ENCODE results near the gene TBX6. TPM values are rescaled to one million over a fixed set of nuclear protein-coding genes. Genes with fewer than 3 reads are reported as not detected.

Gene TBX6
- polyA plus RNA-seq, 1 donor from 2014 or later = not detected

GRCh38 chr16:30104090-30104489, 12.4 kb upstream of the TBX6 start:
- H3K36me3 ChIP-seq (ENCODE audit: insufficient read depth, low read length) = peaks cover 18% of the 10 kb centered on the region
- H2AFZ ChIP-seq (ENCODE audit: low read depth, low read length) = no peak overlapping the region
- H3K79me2 ChIP-seq (replicated peaks; ENCODE audit: insufficient read depth, low read length) = peaks cover 62% of the 10 kb centered on the region
- no peak overlapping the region for H3K4me2 ChIP-seq (ENCODE audit: low read length)
- no peak for TF ChIP-seq TAF1 (IDR thresholded peaks at IDR 0.05; ENCODE audit: low read depth)
- TF ChIP-seq REST (IDR thresholded peaks at IDR 0.05; ENCODE audit: borderline replicate concordance) = no peak
- no peak for TF ChIP-seq CTCF (IDR thresholded peaks at IDR 0.05; ENCODE audit: poor library complexity, severe bottlenecking)
- TF ChIP-seq POLR2AphosphoS5 (IDR thresholded peaks at IDR 0.05) = no peak
- no peak for TF ChIP-seq EZH2 (IDR thresholded peaks at IDR 0.05; ENCODE audit: borderline replicate concordance, insufficient read depth, low read length, poor library complexity, severe bottlenecking)
- no peak for TF ChIP-seq MXI1 (conservative IDR thresholded peaks at IDR 0.05; ENCODE audit: poor library complexity, severe bottlenecking)
- TF ChIP-seq SMC3 (conservative IDR thresholded peaks at IDR 0.05; ENCODE audit: poor library complexity) = no peak
- no peak for TF ChIP-seq EP300 (conservative IDR thresholded peaks at IDR 0.05; ENCODE audit: poor library complexity, severe bottlenecking)
- no peak for TF ChIP-seq RAD21 (conservative IDR thresholded peaks at IDR 0.05)
- no peak overlapping the region for H3K4me3 ChIP-seq (ENCODE audit: low read length)
- no peaks in the 10 kb centered on the region for H3K9me2 ChIP-seq (ENCODE audit: insufficient read depth, low read length)
- no peaks in the 10 kb centered on the region for H3F3A ChIP-seq (ENCODE audit: insufficient read depth, low read length, poor library complexity, severe bottlenecking)
- no peak overlapping the region for H3K27ac ChIP-seq (ENCODE audit: low read length)
- H3K9ac ChIP-seq (ENCODE audit: low read length) = no peak overlapping the region
- H3K9me3 ChIP-seq (ENCODE audit: low read length) = no peaks in the 10 kb centered on the region
- no peaks in the 10 kb centered on the region for H3K27me3 ChIP-seq (ENCODE audit: insufficient read depth, low read depth, low read length)
- no peaks in the 10 kb centered on the region for H4K20me1 ChIP-seq (ENCODE audit: insufficient read depth)

- H3K4me3 ChIP-seq (ENCODE audit: low read length) = peak overlapping the region; percentile 86
- H2AFZ ChIP-seq (ENCODE audit: low read depth, low read length) = peak overlapping the region; percentile 67
- TF ChIP-seq TAF1 (IDR thresholded peaks at IDR 0.05; ENCODE audit: low read depth) (peak; percentile 50), MXI1 (conservative IDR thresholded peaks at IDR 0.05; ENCODE audit: poor library complexity, severe bottlenecking) (peak; percentile 34), REST (IDR thresholded peaks at IDR 0.05; ENCODE audit: borderline replicate concordance) (peak; percentile 69), POLR2AphosphoS5 (IDR thresholded peaks at IDR 0.05) (peak; percentile 89), SMC3 (conservative IDR thresholded peaks at IDR 0.05; ENCODE audit: poor library complexity) (peak; percentile 35), RAD21 (conservative IDR thresholded peaks at IDR 0.05) (no peak), EP300 (conservative IDR thresholded peaks at IDR 0.05; ENCODE audit: poor library complexity, severe bottlenecking) (no peak)
- H3K36me3 ChIP-seq (ENCODE audit: insufficient read depth, low read length) = peaks cover 8% of the 10 kb centered on the region
- H3K9me3 ChIP-seq (ENCODE audit: low read length) = no peaks in the 10 kb centered on the region
- H3K79me2 ChIP-seq (replicated peaks; ENCODE audit: insufficient read depth, low read length) = peaks cover 51% of the 10 kb centered on the region
- peak overlapping the region; percentile 96 for H3K9ac ChIP-seq (ENCODE audit: low read length)
- H3K9me2 ChIP-seq (ENCODE audit: insufficient read depth, low read length) = no peaks in the 10 kb centered on the region
- no peaks in the 10 kb centered on the region for H3K27me3 ChIP-seq (ENCODE audit: insufficient read depth, low read depth, low read length)
- peaks cover 3% of the 10 kb centered on the region for H3F3A ChIP-seq (ENCODE audit: insufficient read depth, low read length, poor library complexity, severe bottlenecking)
- H4K20me1 ChIP-seq (ENCODE audit: insufficient read depth) = no peaks in the 10 kb centered on the region
- H3K27ac ChIP-seq (ENCODE audit: low read length) = peak overlapping the region; percentile 100
- peak overlapping the region; percentile 95 for H3K4me2 ChIP-seq (ENCODE audit: low read length)
Measured at GRCh38 chr16:30096862-30097563, 5.3 kb upstream of the TBX6 start.

Measured in neural cell (in vitro differentiated cells).